GM12873 (cell line): ENCODE data around the gene RAPGEF5.

Experiments used
- TF ChIP-seq, protein P1 (sequence below): IDR thresholded peaks from 2 replicates; pipeline ENCODE4 v1.5.1; 2012; ENCODE audit warnings: low read depth, mild to moderate bottlenecking, moderate library complexity, low read length, control low read depth; ENCODE audit not compliant: insufficient read depth; ENCODE audit errors: missing control alignments

The RAPGEF5 gene, protein sequence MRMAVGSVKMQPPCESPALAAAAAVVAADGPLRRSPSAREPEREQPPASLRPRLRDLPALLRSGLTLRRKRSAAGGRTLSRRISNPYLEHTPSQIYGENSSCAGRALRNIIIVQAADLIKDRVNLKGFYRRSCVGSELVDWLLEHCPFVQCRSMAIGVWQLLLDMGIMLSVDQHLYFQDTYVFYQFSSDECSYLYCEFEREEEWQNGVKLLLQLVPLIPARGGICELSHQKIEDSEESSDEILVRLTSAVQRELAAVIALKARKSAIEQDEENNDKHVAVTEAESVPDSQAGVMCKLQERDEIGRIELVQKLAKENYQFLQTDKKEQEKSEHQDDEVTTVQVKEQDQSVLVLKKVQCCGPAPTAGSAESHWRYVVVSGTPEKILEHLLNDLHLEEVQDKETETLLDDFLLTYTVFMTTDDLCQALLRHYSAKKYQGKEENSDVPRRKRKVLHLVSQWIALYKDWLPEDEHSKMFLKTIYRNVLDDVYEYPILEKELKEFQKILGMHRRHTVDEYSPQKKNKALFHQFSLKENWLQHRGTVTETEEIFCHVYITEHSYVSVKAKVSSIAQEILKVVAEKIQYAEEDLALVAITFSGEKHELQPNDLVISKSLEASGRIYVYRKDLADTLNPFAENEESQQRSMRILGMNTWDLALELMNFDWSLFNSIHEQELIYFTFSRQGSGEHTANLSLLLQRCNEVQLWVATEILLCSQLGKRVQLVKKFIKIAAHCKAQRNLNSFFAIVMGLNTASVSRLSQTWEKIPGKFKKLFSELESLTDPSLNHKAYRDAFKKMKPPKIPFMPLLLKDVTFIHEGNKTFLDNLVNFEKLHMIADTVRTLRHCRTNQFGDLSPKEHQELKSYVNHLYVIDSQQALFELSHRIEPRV

DNA sequence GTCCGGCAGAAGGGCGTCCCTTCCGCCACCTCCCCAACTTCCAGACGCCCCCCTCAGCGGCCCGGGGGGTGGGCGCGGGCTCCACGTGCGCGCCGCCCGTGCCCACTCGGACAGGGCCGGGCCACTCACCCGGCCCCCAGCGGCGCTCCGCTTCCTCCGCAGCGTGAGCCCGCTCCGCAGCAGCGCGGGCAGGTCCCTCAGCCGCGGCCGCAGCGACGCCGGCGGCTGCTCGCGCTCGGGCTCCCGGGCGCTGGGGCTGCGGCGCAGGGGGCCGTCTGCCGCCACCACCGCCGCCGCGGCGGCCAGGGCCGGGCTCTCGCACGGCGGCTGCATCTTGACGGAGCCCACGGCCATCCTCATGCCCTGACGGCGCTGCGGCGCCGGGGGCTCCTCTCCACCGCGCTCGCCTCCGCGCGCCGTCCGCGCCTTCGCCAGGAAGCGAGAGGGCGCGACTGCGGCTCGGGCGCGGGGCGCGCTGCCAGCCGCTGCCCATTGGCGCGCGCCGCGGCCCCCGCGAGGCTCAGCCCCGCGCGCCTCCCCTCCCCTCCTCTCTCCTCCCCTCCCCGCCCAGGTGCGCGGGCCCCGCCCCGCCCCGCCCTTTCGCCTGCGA, at the start of gene RAPGEF5:
Gene RAPGEF5 (minus strand): TSS at position 454 of the 610 bp plus-strand sequence. CDS start 94 bp downstream, at position 360.
- TF ChIP-seq, protein P1, sequence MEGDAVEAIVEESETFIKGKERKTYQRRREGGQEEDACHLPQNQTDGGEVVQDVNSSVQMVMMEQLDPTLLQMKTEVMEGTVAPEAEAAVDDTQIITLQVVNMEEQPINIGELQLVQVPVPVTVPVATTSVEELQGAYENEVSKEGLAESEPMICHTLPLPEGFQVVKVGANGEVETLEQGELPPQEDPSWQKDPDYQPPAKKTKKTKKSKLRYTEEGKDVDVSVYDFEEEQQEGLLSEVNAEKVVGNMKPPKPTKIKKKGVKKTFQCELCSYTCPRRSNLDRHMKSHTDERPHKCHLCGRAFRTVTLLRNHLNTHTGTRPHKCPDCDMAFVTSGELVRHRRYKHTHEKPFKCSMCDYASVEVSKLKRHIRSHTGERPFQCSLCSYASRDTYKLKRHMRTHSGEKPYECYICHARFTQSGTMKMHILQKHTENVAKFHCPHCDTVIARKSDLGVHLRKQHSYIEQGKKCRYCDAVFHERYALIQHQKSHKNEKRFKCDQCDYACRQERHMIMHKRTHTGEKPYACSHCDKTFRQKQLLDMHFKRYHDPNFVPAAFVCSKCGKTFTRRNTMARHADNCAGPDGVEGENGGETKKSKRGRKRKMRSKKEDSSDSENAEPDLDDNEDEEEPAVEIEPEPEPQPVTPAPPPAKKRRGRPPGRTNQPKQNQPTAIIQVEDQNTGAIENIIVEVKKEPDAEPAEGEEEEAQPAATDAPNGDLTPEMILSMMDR, result no peak

DNA sequence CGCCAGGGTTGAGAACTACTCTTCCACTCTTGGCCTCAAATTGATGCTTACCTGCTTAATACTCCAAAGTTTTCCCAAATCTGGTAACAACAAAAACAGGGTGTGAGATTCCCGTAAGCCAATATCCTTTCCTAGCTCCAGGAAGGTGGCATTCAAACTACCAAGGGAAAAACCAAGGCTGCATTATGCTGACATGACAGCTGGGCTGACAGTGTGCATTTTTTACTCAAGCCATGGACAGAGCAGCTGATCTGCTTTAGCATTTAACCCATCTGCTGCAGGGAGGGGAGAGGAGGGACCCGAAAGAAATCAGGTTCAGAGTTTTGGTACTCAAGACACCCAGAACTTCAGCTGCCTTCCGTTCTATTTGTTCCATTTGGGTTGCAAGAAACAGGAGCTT, 49.8 kb upstream of the RAPGEF5 start:
- TF ChIP-seq, protein P1, result no peak

DNA sequence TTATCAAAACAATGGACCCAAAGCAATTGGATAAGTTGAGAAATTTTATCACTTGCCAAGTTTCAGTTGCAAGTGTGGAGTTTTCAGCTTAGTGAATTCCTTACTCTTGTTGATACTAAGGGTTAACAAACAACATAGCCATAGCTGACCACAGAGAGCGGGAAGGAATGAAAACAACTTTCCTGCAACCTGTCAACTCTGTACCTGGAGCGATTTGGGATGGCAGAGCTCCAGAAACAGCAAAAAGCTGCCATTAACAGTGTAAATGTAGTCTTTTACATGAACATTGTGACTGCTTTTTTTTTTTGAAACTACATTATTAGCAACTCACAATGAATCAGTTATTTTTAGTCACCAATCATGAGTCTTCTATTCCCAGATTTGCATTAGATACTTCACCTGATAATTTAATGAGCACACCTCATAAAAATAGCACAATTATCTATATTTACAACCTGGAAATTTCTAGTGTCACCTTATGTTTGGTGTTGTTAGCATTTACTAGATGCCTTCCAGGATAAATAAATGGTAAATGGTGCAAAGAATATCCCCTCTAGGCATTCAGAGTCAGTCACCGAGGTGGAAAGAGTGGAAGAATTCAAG, 47.6 kb upstream of the RAPGEF5 start:
- TF ChIP-seq, protein P1, result no peak

DNA sequence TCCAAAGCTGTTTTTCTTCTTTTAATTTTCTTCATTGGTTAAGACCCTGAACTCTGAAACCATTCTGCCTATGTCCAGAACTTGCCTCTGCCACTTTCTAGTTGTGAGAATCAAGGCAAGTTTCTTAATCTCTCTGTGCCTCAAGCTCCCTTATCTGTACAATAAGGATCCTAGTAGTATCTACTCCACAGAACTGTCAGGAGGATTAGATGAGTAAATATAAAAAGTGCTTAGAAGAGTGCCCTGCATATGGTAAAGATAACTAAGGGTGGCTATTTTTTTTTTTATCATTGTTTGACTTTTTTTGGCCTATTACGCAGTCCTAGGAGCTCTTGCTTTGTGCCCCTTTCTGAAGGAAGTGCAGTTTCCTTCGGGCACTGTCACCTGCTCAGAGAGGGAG, 46.4 kb upstream of the RAPGEF5 start:
- TF ChIP-seq, protein P1, result no peak

DNA sequence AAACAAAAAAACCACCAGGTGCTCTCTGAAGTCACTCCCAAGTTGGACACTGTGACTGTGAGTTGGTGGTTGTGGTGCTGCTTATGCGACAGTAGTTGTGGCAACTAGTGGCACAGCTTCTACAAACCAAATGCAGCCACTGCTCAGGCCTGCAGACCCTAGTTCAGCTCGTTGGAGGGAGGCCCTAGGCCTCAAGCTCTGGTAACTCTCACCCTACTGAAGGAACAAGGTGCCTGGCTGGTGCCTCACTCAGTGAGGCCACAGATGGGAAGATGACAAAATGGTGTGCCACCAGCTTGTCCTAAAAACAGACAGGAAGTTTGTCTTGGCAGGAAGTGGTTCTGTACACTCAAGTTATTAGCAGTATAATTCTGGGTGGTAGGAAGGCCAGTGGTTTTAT, 45.3 kb upstream of the RAPGEF5 start:
- TF ChIP-seq, protein P1, result no peak

DNA sequence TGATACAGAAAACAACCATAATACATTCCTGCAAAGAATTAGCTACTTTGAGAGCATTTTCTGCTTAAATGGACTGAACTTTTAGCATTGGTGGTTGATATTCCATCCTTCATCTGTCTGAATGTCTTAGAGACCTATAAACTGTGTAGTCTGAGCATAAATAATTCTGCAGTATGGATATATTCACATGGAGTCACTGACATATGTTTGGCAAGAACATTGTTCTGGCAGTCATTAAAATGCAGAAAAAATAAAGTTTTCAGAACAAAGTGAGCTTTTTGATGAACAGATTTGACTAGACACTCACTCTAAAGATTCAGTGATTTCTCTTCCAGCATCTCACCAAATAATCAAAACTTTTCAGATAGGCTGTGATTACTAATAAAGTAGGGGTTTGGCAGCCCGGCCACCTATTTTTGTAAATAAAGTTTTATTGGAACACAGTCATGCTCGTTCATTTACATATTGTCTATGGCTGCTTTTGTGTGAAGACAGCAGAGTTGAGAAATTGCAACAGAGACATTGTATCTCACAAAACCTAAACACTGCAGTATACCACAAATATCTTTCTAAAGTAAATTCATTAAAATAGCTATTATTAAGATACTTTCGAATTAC, 44.1 kb upstream of the RAPGEF5 start:
- TF ChIP-seq, protein P1, result no peak
